Coronary artery (tissue), 2 donors: Measurements from ENCODE around the gene DECR2.

ENCODE experiments used
- DNase-seq: peaks from one replicate; pipeline ENCODE4 v3.0.0-alpha.2; 2017; ENCODE audit warnings: low spot score
- H3K27ac ChIP-seq, 2 donors: fragments of 200-600 bp; sonication (generic); one replicate each; pipeline ENCODE4 v1.5.1; 2016 to 2019
- H3K4me3 ChIP-seq: fragments of 200-600 bp; sonication (generic); 2 replicates; pipeline ENCODE4 v1.5.1; 2016; ENCODE audit warnings: mild to moderate bottlenecking, moderate library complexity
- CTCF ChIP-seq: fragments of 200-600 bp; sonication (generic); IDR thresholded peaks from one replicate; pipeline ENCODE4 v1.5.1; 2019; ENCODE audit warnings: antibody characterized with exemption

DECR2 gene

GRCh38 chr16:442976-443375, 41.3 kb downstream of the DECR2 start:
- DNase-seq, result no peak
- TF ChIP-seq CTCF, result no peak
- Histone ChIP-seq H3K27ac (no peak overlapping the region), H3K4me3 (no peak overlapping the region)

- no peak overlapping the region for H3K4me3 ChIP-seq
- TF ChIP-seq CTCF, result no peak
- no peak for DNase-seq
- H3K27ac ChIP-seq, result no peak overlapping the region
Observed at GRCh38 chr16:444027-444426, 42.3 kb downstream of the DECR2 start.

DNA sequence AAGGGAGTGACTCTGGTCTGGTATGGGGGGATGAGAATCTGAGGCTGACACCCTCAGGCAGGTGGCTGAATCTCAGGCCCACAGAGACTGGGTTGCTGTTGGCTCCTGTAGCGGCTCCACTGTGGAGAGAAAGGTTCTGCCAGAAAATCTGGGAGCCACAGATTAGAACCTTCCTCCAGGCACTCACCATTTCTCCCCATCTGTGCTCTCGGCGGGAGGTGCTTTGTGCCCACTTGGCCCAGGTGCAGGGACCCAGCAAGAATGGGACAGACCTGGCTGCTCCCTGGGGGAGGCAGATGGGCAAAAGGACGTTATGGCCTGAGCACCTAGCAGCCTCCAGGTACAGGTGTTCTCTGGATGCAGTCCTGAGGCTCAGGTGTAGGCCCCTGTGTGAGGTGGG, 43.9 kb downstream of the DECR2 start:
- DNase-seq, result no peak
- no peak for TF ChIP-seq CTCF
- no peak overlapping the region for H3K27ac ChIP-seq

GRCh38 chr16:450385-450784, 48.7 kb downstream of the DECR2 start:
- Histone ChIP-seq H3K4me3 (no peak overlapping the region), H3K27ac (no peak overlapping the region)
- no peak for TF ChIP-seq CTCF
- DNase-seq, result no peak

More for the DNA sequence above, 43.9 kb downstream of the DECR2 start:
- H3K4me3 ChIP-seq, result no peak overlapping the region

GRCh38 chr16:450785-451512, 49.3 kb downstream of the DECR2 start:
- H3K27ac ChIP-seq, result no peak overlapping the region
- no peak for DNase-seq
- H3K4me3 ChIP-seq, result no peak overlapping the region
- TF ChIP-seq CTCF, result no peak

DNA sequence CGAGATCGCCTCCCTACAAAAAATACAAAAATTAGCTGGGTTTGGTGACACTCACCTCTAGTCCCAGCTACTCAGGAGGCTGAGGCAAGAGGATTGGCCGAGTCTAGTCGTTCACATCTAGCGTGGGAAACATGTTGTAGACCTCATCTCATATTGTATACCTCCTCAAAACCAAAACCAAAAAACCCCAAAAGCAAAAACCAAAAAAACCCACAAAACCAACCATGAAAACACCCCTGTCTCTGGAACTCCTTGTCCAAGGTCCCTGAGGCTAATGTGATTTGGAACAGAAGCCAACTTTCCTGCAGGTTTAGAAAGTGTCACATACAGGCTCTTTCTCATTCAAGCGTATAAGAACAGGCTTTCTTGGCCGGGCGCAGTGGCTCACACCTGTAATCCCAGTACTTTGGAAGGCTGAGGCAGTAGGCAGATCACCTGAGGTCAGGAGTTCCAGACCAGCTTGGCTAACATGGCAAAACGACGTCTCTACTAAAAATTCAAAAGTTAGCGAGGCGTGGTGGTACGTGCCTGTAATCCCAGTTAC, 52.8 kb downstream of the DECR2 start:
- Histone ChIP-seq H3K27ac (no peak overlapping the region), H3K4me3 (no peak overlapping the region)
- no peak for DNase-seq
- no peak for TF ChIP-seq CTCF

GRCh38 chr16:455453-455852, 53.8 kb downstream of the DECR2 start:
- no peak for TF ChIP-seq CTCF
- DNase-seq, result no peak

More at GRCh38 chr16:455453-455852, 53.8 kb downstream of the DECR2 start:
- H3K4me3 ChIP-seq, result no peak overlapping the region
- no peak overlapping the region for H3K27ac ChIP-seq
